Activated CD4-positive, alpha-beta memory T cell treated with anti-CD3 and anti-CD28 coated beads for 36 hours (primary cell): ENCODE data around the gene PLEKHM3. TPM values are rescaled to one million over a fixed set of nuclear protein-coding genes. Genes with fewer than 3 reads are reported as not detected.
A peak's percentile ranks its signal among the peaks of the same experiment; 100 is the strongest.

ENCODE experiments used
- CTCF ChIA-PET: fragments of 350-600 bp; sonication (Branson Sonifier 250); formaldehyde crosslinking; loops from one replicate; lab custom pipeline; 2021; ENCODE audit warnings: antibody characterized with exemption, inconsistent platforms; lab: Charles Lee
- POLR2A ChIA-PET: fragments of 350-600 bp; sonication (Branson Sonifier 250); formaldehyde crosslinking; loops from one replicate; lab custom pipeline; 2021; ENCODE audit warnings: antibody characterized with exemption; lab: Charles Lee
- DNase-seq: peaks from one replicate; pipeline ENCODE4 v3.0.0-alpha.2; 2020
- H3K27ac Mint-ChIP-seq: one replicate; pipeline ENCODE4 v1.8.0; 2021; ENCODE audit warnings: mixed read lengths
- H3K27me3 Mint-ChIP-seq: one replicate; pipeline ENCODE4 v1.8.0; 2021; ENCODE audit warnings: mixed read lengths
- H3K36me3 Mint-ChIP-seq: one replicate; pipeline ENCODE4 v1.8.0; 2021; ENCODE audit warnings: mixed read lengths
- H3K4me1 Mint-ChIP-seq: one replicate; pipeline ENCODE4 v1.8.0; 2021; ENCODE audit warnings: low read depth, mixed read lengths
- H3K4me3 Mint-ChIP-seq: one replicate; pipeline ENCODE4 v1.8.0; 2021; ENCODE audit warnings: mild to moderate bottlenecking, mixed read lengths
- H3K9me3 Mint-ChIP-seq: one replicate; pipeline ENCODE4 v1.8.0; 2021; ENCODE audit warnings: mixed read lengths
- intact Hi-C: fragments of 100-400 bp; cut with micrococcal nuclease; formaldehyde crosslinking; loops from one replicate; pipeline ENCODE4 v1.15.1; 2023
- total RNA-seq, 2 experiments: library from RNA; stranded (reverse); gene quantifications; one replicate each; pipeline ENCODE4 v1.2.3, GENCODE V29; 2021

PLEKHM3 gene
- total RNA-seq, 2 experiments from 2014 or later, result 4.5 to 5.5 TPM

DNA sequence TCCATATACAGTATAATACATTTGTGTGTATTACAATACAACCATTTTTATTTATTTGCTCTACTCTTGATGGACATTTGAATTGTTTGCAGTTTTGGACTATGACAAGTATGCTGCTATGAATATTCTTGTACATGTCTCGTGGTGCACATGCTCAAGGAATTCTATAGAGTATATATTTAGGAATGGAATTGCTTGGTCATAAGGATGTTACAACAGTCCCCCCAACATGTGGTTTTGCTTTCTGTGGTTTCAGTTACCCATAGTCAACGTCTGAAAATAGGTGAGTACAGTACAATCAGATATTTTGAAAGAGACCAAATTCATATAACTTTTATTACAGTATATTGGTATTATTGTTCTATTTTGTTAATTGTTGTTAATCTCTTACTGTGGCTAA, 24.1 kb upstream of the PLEKHM3 start:
- Mint-ChIP-seq H3K4me3 (no peak overlapping the region), H3K27me3 (peaks cover 12% of the 10 kb centered on the region), H3K27ac (no peak overlapping the region), H3K4me1 (no peaks in the 10 kb centered on the region), H3K36me3 (no peaks in the 10 kb centered on the region), H3K9me3 (no peaks in the 10 kb centered on the region)
- intact Hi-C loops, result no loop called here
- CTCF ChIA-PET, result interaction anchor here (0.6 to 0.9 kb wide), 2 partner anchors 9 kb away, joined by 3 to 4 read pairs; no protein-coding TSS in a partner anchor
- POLR2A ChIA-PET, result no interaction called here
- DNase-seq, result no peak

GRCh38 chr2:208049006-208049405, 23.7 kb upstream of the PLEKHM3 start:
- Mint-ChIP-seq H3K27me3 (peaks cover 11% of the 10 kb centered on the region), H3K36me3 (no peaks in the 10 kb centered on the region), H3K9me3 (no peaks in the 10 kb centered on the region), H3K4me1 (no peaks in the 10 kb centered on the region), H3K4me3 (no peak overlapping the region), H3K27ac (no peak overlapping the region)
- POLR2A ChIA-PET, result no interaction called here
- CTCF ChIA-PET, result interaction anchor here (0.9 kb wide), 1 partner anchor 8 kb away, joined by 4 read pairs; no protein-coding TSS in a partner anchor
- intact Hi-C loops, result no loop called here
- DNase-seq, result no peak

- Mint-ChIP-seq H3K4me3 (no peak overlapping the region), H3K36me3 (no peaks in the 10 kb centered on the region), H3K27me3 (peaks cover 13% of the 10 kb centered on the region), H3K27ac (no peak overlapping the region), H3K9me3 (no peaks in the 10 kb centered on the region), H3K4me1 (no peaks in the 10 kb centered on the region)
- intact Hi-C loops, result no loop called here
- ChIA-PET CTCF (interaction anchor here (1.1 kb wide), 1 partner anchor 302 kb away, joined by 3 read pairs; no protein-coding TSS in a partner anchor), POLR2A (no interaction called here)
- no peak for DNase-seq
Observed at GRCh38 chr2:208047840-208048239, 22.5 kb upstream of the PLEKHM3 start.

DNA sequence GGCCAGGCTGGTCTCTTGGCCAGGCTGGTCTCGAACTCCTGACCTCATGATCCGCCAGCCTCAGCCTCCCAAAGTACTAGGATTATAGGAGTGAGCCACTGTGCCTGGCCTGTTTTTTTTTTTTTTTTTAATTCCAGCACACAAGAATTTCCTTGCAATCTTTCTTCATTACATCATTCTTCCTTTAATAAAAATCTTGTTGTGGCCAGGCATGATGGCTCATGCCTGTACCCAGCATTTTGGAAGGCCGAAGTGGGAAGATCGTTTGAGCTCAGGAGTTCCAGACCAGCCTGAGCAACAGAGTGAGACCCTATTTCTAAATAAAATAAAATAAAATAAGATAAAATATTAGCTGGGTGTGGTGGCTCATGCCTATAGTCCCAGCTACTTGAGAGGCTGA, 21.4 kb upstream of the PLEKHM3 start:
- no peak for DNase-seq
- Mint-ChIP-seq H3K4me3 (no peak overlapping the region), H3K36me3 (no peaks in the 10 kb centered on the region), H3K9me3 (no peaks in the 10 kb centered on the region), H3K27me3 (peaks cover 10% of the 10 kb centered on the region), H3K27ac (no peak overlapping the region), H3K4me1 (no peaks in the 10 kb centered on the region)
- ChIA-PET CTCF (interaction anchor here (1.1 kb wide), 1 partner anchor 301 kb away, joined by 3 read pairs; no protein-coding TSS in a partner anchor), POLR2A (no interaction called here)
- intact Hi-C loops, result no loop called here

DNA sequence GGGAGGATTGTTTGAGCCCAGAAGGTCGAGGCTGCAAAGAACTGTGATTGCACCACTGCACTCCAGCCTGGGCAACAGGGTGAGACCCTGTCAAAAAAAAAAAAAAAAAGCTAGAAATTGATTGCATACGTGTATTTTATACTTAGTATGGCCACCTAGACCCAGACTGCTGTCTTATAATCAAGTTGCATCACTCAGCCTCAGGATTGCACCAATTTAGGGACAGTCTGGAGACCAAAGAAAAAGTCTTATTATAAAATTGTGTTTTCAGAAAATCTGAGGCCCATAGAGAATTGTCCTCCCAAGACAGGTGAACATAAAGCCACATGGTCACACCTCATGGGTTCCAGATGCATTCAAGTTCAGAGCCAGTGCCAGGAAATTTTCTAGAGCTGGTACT, 17.1 kb upstream of the PLEKHM3 start:
- no peak overlapping the region for H3K27ac Mint-ChIP-seq
- H3K27me3 Mint-ChIP-seq, result peaks cover 5% of the 10 kb centered on the region
- H3K36me3 Mint-ChIP-seq, result no peaks in the 10 kb centered on the region
- intact Hi-C loops, result loop anchor here (5.0 kb wide), 1 partner anchor 70 kb away; no protein-coding TSS in a partner anchor
- no peak for DNase-seq
- H3K4me3 Mint-ChIP-seq, result no peak overlapping the region
- ChIA-PET POLR2A (no interaction called here), CTCF (interaction anchor here (3.9 to 6.0 kb wide), 2 partner anchors 293 to 298 kb away, joined by 33 to 93 read pairs; no protein-coding TSS in a partner anchor)
- H3K9me3 Mint-ChIP-seq, result no peaks in the 10 kb centered on the region
- peaks cover 4% of the 10 kb centered on the region for H3K4me1 Mint-ChIP-seq

- Mint-ChIP-seq H3K4me3 (no peak overlapping the region), H3K27ac (no peak overlapping the region), H3K27me3 (peaks cover 5% of the 10 kb centered on the region), H3K9me3 (no peaks in the 10 kb centered on the region), H3K4me1 (peaks cover 4% of the 10 kb centered on the region), H3K36me3 (no peaks in the 10 kb centered on the region)
- no peak for DNase-seq
- intact Hi-C loops, result loop anchor here (5.0 kb wide), 1 partner anchor 70 kb away; no protein-coding TSS in a partner anchor
- ChIA-PET CTCF (interaction anchor here (3.9 to 6.0 kb wide), 2 partner anchors 293 to 297 kb away, joined by 33 to 93 read pairs; no protein-coding TSS in a partner anchor), POLR2A (no interaction called here)
Observed at GRCh38 chr2:208042041-208042440, 16.7 kb upstream of the PLEKHM3 start.

DNA sequence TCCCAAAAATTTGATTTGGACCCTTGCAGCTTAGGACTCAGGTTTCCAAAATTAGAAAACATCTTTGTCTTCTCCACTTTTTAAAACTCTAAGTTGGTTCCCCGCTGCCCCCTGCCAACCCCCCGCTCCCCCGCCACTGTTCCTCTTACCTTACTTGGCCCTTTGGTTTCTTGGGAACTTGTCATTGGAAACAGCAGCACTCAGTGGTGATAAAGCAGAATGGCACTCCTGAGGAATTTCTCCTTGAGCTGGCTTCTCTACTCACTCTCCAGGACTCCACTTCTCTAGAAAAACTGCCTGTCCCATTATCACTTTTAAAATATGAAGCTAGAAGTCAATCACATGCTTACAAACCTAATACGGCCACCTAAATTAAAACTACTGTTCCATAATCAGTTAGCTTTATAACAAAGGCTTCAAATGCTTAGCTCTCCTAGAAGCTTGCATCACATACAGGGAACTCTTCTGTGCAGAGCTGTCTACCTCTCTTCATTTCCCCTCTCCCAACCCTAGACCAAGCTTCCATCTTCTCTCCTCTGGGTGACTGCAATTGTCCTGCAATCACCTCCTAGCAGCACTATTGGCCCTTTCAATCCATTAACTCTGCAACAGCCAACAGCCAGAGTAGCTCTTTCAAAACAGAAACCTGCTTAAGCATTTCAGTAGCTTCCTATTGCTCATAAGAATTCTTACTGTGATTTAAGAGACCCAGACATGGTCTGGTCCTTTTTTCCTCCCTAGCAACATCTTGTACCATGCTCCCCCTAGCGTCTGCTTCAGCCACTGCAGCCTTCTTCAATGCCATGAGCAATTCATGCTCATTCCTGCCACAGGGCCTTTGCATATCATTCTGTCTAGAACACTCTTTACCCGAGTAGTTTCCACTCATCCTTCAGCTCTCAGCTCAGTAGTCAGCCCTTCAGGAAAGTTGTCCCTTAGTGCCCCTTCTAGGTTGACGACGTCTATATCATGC, 15.2 kb upstream of the PLEKHM3 start:
- POLR2A ChIA-PET, result interaction anchor here (1.4 to 1.6 kb wide), 2 partner anchors 303 to 415 kb away, joined by 3 to 4 read pairs; no protein-coding TSS in a partner anchor

GRCh38 chr2:208039376-208040110, 14.2 kb upstream of the PLEKHM3 start:
- no peak for DNase-seq
- Mint-ChIP-seq H3K27ac (no peak overlapping the region), H3K4me1 (peaks cover 4% of the 10 kb centered on the region), H3K4me3 (no peak overlapping the region), H3K27me3 (peaks cover 2% of the 10 kb centered on the region), H3K36me3 (no peaks in the 10 kb centered on the region), H3K9me3 (no peaks in the 10 kb centered on the region)
- ChIA-PET CTCF (interaction anchor here (0.8 to 6.0 kb wide), 25 partner anchors 9 to 507 kb away, joined by 3 to 93 read pairs (median 5); partner anchors contain the start of genes FZD5, METTL21A and PLEKHM3), POLR2A (interaction anchor here (1.4 to 1.6 kb wide), 2 partner anchors 302 to 414 kb away, joined by 3 to 4 read pairs; no protein-coding TSS in a partner anchor)
- intact Hi-C loops, result loop anchor here (1.0 to 5.0 kb wide), 6 partner anchors 13 to 412 kb away; partner anchors contain the start of gene FZD5

More for the DNA sequence above, 15.2 kb upstream of the PLEKHM3 start:
- H3K4me1 Mint-ChIP-seq, result peaks cover 4% of the 10 kb centered on the region
- no peaks in the 10 kb centered on the region for H3K36me3 Mint-ChIP-seq
- H3K27me3 Mint-ChIP-seq, result peaks cover 5% of the 10 kb centered on the region
- intact Hi-C loops, result loop anchor here (1.0 to 5.0 kb wide), 6 partner anchors 14 to 413 kb away; partner anchors contain the start of gene FZD5
- H3K27ac Mint-ChIP-seq, result no peak overlapping the region
- no peak overlapping the region for H3K4me3 Mint-ChIP-seq
- DNase-seq, result peak; percentile 88
- H3K9me3 Mint-ChIP-seq, result no peaks in the 10 kb centered on the region
- CTCF ChIA-PET, result interaction anchor here (0.6 to 6.0 kb wide), 57 partner anchors 8 to 1342 kb away, joined by 3 to 93 read pairs (median 4); partner anchors contain the start of genes CCNYL1, CREB1, FZD5 and METTL21A

- Mint-ChIP-seq H3K4me1 (peaks cover 4% of the 10 kb centered on the region), H3K27ac (no peak overlapping the region), H3K4me3 (no peak overlapping the region), H3K9me3 (no peaks in the 10 kb centered on the region), H3K36me3 (no peaks in the 10 kb centered on the region), H3K27me3 (no peaks in the 10 kb centered on the region)
- DNase-seq, result no peak
- intact Hi-C loops, result no loop called here
- ChIA-PET CTCF (interaction anchor here (6.0 kb wide), 1 partner anchor 293 kb away, joined by 93 read pairs; no protein-coding TSS in a partner anchor), POLR2A (no interaction called here)
Observed at GRCh38 chr2:208037564-208038487, 12.5 kb upstream of the PLEKHM3 start.

DNA sequence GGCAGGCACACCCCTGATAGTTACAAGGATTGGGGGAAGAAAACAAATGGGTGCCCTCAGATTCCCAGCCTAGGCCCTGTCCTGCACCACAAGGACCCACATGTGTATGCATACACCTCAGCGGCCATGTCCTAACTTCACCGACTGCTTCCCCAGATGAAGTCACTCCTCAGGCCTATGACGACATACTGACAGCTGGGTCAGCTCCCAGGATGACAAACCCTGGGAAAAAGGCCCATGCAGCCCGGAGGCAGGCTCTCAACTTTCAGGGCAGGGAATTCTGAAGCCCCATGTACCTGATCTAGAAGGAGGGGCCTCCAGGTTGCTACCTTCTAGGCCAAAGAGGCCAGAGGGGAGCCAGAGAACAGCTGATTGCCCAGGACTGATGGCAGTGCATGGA, 11.0 kb upstream of the PLEKHM3 start:
- peaks cover 4% of the 10 kb centered on the region for H3K4me1 Mint-ChIP-seq
- H3K27ac Mint-ChIP-seq, result no peak overlapping the region
- ChIA-PET POLR2A (no interaction called here), CTCF (interaction anchor here (0.6 kb wide), 1 partner anchor 328 kb away, joined by 6 read pairs; no protein-coding TSS in a partner anchor)
- intact Hi-C loops, result no loop called here
- no peak for DNase-seq
- H3K27me3 Mint-ChIP-seq, result no peaks in the 10 kb centered on the region
- H3K4me3 Mint-ChIP-seq, result no peak overlapping the region
- H3K9me3 Mint-ChIP-seq, result no peaks in the 10 kb centered on the region
- no peaks in the 10 kb centered on the region for H3K36me3 Mint-ChIP-seq
